ENCODE results near the gene USP53. TPM values are rescaled to one million over a fixed set of nuclear protein-coding genes. Genes with fewer than 3 reads are reported as not detected.

Gene USP53
- total and polyA plus RNA-seq, 9 of the 15 experiments (the other 6 are each of a cell fraction or from before 2014, with no cell fraction given), result 2.9 to 9.6 (median 8.3) TPM

DNA sequence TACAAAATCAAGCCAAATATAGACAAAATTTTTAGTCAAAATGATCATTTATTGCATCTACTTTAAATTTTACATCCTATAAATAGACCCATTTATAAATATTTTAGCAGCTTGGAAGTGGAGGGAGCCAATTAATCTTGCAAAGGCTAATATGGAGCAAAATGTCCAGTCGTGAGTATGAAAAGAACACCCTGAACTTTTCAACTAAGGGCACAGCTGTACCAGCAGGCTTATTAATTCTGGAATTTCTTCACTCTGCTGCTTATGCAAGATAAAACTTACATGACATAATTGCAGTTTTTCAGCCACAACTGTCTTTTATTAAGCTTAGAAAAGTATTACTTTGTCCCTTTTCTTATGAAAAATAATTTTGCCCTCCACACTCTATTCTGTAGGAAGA lies 22.9 kb upstream of the USP53 start:
- Histone ChIP-seq H2AFZ (ENCODE audit: low read depth, low read length) (no peak overlapping the region), H3K79me2 (ENCODE audit: control insufficient read depth, insufficient read depth, low read length) (no peaks in the 10 kb centered on the region), H3K27ac (ENCODE audit: extremely low read depth, low read depth, low read length) (no peak overlapping the region), H3K4me3 (no peak overlapping the region), H3K9ac (ENCODE audit: insufficient read depth in 1 of 2, low read depth in 2 of 2, low read length in 2 of 2) (no peak overlapping the region), H3K9me1 (ENCODE audit: control insufficient read depth, insufficient read depth, low read length) (no peaks in the 10 kb centered on the region), H4K20me1 (replicated peaks; ENCODE audit: control insufficient read depth, insufficient read depth, low read length) (no peaks in the 10 kb centered on the region), H3K4me2 (ENCODE audit: insufficient read depth, low read length) (no peak overlapping the region), H3K27me3 (ENCODE audit: control insufficient read depth in 2 of 2, insufficient read depth in 2 of 2, low read length in 2 of 2) (no peaks in the 10 kb centered on the region; a peak in 1 of 5 replicates), H3K9me3 (replicated peaks; ENCODE audit: control insufficient read depth, insufficient read depth, low read depth, low read length) (0 out of 2 replicates have a peak, but pooled peaks cover 1% of the 10 kb centered on the region), H3K4me1 (replicated peaks in 1 of 2; ENCODE audit: control insufficient read depth in 2 of 2, insufficient read depth in 2 of 2, low read length in 2 of 2) (no peaks in the 10 kb centered on the region; a peak in 1 of 5 replicates), H3K36me3 (ENCODE audit: control insufficient read depth, insufficient read depth, low read length) (no peaks in the 10 kb centered on the region)
- TF ChIP-seq, protein P1, sequence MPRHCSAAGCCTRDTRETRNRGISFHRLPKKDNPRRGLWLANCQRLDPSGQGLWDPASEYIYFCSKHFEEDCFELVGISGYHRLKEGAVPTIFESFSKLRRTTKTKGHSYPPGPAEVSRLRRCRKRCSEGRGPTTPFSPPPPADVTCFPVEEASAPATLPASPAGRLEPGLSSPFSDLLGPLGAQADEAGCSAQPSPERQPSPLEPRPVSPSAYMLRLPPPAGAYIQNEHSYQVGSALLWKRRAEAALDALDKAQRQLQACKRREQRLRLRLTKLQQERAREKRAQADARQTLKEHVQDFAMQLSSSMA (CRISPR knock-in tag; IDR thresholded peaks at IDR 0.05), result no peak
- TF ChIP-seq ZNF586 (CRISPR knock-in tag; conservative IDR thresholded peaks at IDR 0.05), result no peak
- no peak for TF ChIP-seq CEBPG (CRISPR knock-in tag; IDR thresholded peaks at IDR 0.05)
- TF ChIP-seq CEBPG (tag; conservative IDR thresholded peaks at IDR 0.05 in 1 of 2, IDR thresholded peaks at IDR 0.05 in 1 of 2), result no peak
- TF ChIP-seq, protein P2, sequence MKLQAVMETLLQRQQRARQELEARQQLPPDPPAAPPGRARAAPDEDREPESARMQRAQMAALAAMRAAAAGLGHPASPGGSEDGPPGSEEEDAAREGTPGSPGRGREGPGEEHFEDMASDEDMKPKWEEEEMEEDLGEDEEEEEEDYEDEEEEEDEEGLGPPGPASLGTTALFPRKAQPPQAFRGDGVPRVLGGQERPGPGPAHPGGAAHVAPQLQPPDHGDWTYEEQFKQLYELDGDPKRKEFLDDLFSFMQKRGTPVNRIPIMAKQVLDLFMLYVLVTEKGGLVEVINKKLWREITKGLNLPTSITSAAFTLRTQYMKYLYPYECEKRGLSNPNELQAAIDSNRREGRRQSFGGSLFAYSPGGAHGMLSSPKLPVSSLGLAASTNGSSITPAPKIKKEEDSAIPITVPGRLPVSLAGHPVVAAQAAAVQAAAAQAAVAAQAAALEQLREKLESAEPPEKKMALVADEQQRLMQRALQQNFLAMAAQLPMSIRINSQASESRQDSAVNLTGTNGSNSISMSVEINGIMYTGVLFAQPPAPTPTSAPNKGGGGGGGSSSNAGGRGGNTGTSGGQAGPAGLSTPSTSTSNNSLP (IDR thresholded peaks at IDR 0.05; ENCODE audit: borderline replicate concordance, low read depth, low read length), result no peak
- TF ChIP-seq HNRNPL (IDR thresholded peaks at IDR 0.05; ENCODE audit: low read depth, low read length), result no peak
- TF ChIP-seq, protein P3, sequence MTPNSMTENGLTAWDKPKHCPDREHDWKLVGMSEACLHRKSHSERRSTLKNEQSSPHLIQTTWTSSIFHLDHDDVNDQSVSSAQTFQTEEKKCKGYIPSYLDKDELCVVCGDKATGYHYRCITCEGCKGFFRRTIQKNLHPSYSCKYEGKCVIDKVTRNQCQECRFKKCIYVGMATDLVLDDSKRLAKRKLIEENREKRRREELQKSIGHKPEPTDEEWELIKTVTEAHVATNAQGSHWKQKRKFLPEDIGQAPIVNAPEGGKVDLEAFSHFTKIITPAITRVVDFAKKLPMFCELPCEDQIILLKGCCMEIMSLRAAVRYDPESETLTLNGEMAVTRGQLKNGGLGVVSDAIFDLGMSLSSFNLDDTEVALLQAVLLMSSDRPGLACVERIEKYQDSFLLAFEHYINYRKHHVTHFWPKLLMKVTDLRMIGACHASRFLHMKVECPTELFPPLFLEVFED (CRISPR knock-in tag; conservative IDR thresholded peaks at IDR 0.05), result no peak
- TF ChIP-seq DACH1 (IDR thresholded peaks at IDR 0.05; ENCODE audit: partially characterized antibody), result no peak
- no peak for TF ChIP-seq TCF7 (IDR thresholded peaks at IDR 0.05; ENCODE audit: borderline replicate concordance)
- no peak for TF ChIP-seq SMAD1 (IDR thresholded peaks at IDR 0.05; ENCODE audit: low read depth, low read length, partially characterized antibody)
- TF ChIP-seq XRCC5 (IDR thresholded peaks at IDR 0.05; ENCODE audit: low read depth, low read length), result no peak
- TF ChIP-seq CREB1 (IDR thresholded peaks at IDR 0.05), result no peak
- TF ChIP-seq CREB1 (CRISPR knock-in tag; IDR thresholded peaks at IDR 0.05), result no peak
- no peak for TF ChIP-seq CBX5 (IDR thresholded peaks at IDR 0.05; ENCODE audit: borderline replicate concordance, low read depth)
- no peak for TF ChIP-seq NR3C1 (CRISPR knock-in tag; IDR thresholded peaks at IDR 0.05)
- TF ChIP-seq FOXP1 (CRISPR knock-in tag; IDR thresholded peaks at IDR 0.05), result no peak
- TF ChIP-seq ZNF551 (CRISPR knock-in tag; IDR thresholded peaks at IDR 0.05), result no peak
- no peak for TF ChIP-seq DDX20 (tag; IDR thresholded peaks at IDR 0.05; ENCODE audit: low read depth)
- in situ Hi-C loops (cut with MboI) (no loop called here), intact Hi-C loops (cut with micrococcal nuclease) (no loop called here)
- ATAC-seq (no peak), FAIRE-seq (no peak), DNase-seq (ENCODE audit: extremely low read depth in 1 of 4, low spot score in 3 of 4) (no peak)
- ChIA-PET POLR2A (no interaction called here), CTCF (ENCODE audit: low intra/inter-chr PET ratio) (no interaction called here)
- 0% methylated on average over 1 of the region's 1 CpG for WGBS (ENCODE audit: insufficient coverage, low coverage, missing lambda C conversion rate)
- BruUV-seq (replicated peaks), result no TSS peak
